GM23338 (cell line): Measurements from ENCODE around the gene FOXE3. TPM values are rescaled to one million over a fixed set of nuclear protein-coding genes. Genes with fewer than 3 reads are reported as not detected.

Source experiments
- ATAC-seq: fragments of 200-7000 bp; cut with Tn5 transposase; 3 replicates; pipeline ENCODE4 v1.9.1; 2020
- DNase-seq: peaks from one replicate; pipeline ENCODE4 v3.0.0-alpha.2; 2015; ENCODE audit warnings: low spot score
- H2AFZ ChIP-seq: fragments of 200-600 bp; sonication (generic); 2 replicates; pipeline ENCODE4 v1.8.0; 2016; ENCODE audit warnings: antibody characterized with exemption, mild to moderate bottlenecking, moderate library complexity
- H3F3A ChIP-seq: fragments of 200-600 bp; sonication (generic); replicated peaks from 2 replicates; pipeline ENCODE4 v1.8.0; 2017; ENCODE audit warnings: antibody characterized with exemption, mixed run types, low read depth
- H3K27ac ChIP-seq: fragments of 200-600 bp; sonication (generic); 2 replicates; pipeline ENCODE4 v1.6.1; 2016; ENCODE audit warnings: low read depth
- H3K27me3 ChIP-seq: fragments of 200-600 bp; sonication (generic); 2 replicates; pipeline ENCODE4 v1.8.0; 2016; ENCODE audit warnings: mild to moderate bottlenecking, mixed run types, moderate library complexity; ENCODE audit not compliant: insufficient read depth
- H3K36me3 ChIP-seq: fragments of 200-600 bp; sonication (generic); 2 replicates; pipeline ENCODE4 v1.8.0; 2016; ENCODE audit warnings: mild to moderate bottlenecking; ENCODE audit not compliant: insufficient read depth
- H3K4me1 ChIP-seq: fragments of 200-600 bp; sonication (generic); 2 replicates; pipeline ENCODE4 v1.8.0; 2016; ENCODE audit warnings: mild to moderate bottlenecking, moderate library complexity; ENCODE audit not compliant: insufficient read depth
- H3K4me2 ChIP-seq: fragments of 200-600 bp; sonication (generic); 2 replicates; pipeline ENCODE4 v1.7.1; 2017; ENCODE audit warnings: mixed run types
- H3K4me3 ChIP-seq: fragments of 200-600 bp; sonication (generic); 2 replicates; pipeline ENCODE4 v1.6.1; 2016; ENCODE audit warnings: mixed run types
- H3K79me2 ChIP-seq: fragments of 200-600 bp; sonication (generic); replicated peaks from 2 replicates; pipeline ENCODE4 v1.8.0; 2017; ENCODE audit warnings: mild to moderate bottlenecking; ENCODE audit not compliant: insufficient read depth
- H3K9me2 ChIP-seq: fragments of 200-600 bp; sonication (generic); 2 replicates; pipeline ENCODE4 v1.8.0; 2017; ENCODE audit not compliant: insufficient read depth
- H4K20me1 ChIP-seq: fragments of 200-600 bp; sonication (generic); replicated peaks from 2 replicates; pipeline ENCODE4 v1.8.0; 2017; ENCODE audit warnings: mild to moderate bottlenecking; ENCODE audit not compliant: insufficient read depth
- H3K27ac Mint-ChIP-seq: 2 replicates; pipeline ENCODE4 v1.8.0; 2020; ENCODE audit warnings: inconsistent platforms, mild to moderate bottlenecking, moderate library complexity, mixed read lengths
- H3K27me3 Mint-ChIP-seq: 3 replicates; pipeline ENCODE4 v1.8.0; 2022; ENCODE audit warnings: low read depth, mild to moderate bottlenecking, moderate library complexity, mixed read lengths, inconsistent platforms; ENCODE audit not compliant: insufficient read depth, poor library complexity
- H3K36me3 Mint-ChIP-seq: 3 replicates; pipeline ENCODE4 v1.8.0; 2021; ENCODE audit warnings: low read depth, mild to moderate bottlenecking, inconsistent platforms, moderate library complexity, mixed read lengths
- H3K4me1 Mint-ChIP-seq: 3 replicates; pipeline ENCODE4 v1.8.0; 2020; ENCODE audit warnings: mild to moderate bottlenecking, inconsistent platforms, mixed read lengths
- H3K4me3 Mint-ChIP-seq: 3 replicates; pipeline ENCODE4 v1.8.0; 2021; ENCODE audit warnings: moderate library complexity, mild to moderate bottlenecking, inconsistent platforms, mixed read lengths
- H3K9me3 Mint-ChIP-seq: 3 replicates; pipeline ENCODE4 v1.8.0; 2020; ENCODE audit warnings: moderate library complexity, mild to moderate bottlenecking, inconsistent platforms, mixed read lengths
- EZH2 ChIP-seq: fragments of 200-600 bp; sonication (generic); IDR thresholded peaks from one replicate; pipeline ENCODE4 v1.8.0; 2017; ENCODE audit warnings: antibody characterized with exemption, mild to moderate bottlenecking, low read depth; ENCODE audit not compliant: unreplicated experiment
- polyA plus RNA-seq: library from polyadenylated mRNA; unstranded; fragments of >200 nt; fragmentation: Nextera tagmentation; extraction: Ambion mirVana; gene quantifications from 2 replicates; pipeline ENCODE4 v1.2.1, GENCODE V29; 2016
- total RNA-seq: library from RNA; depleted of rRNA; stranded (reverse); fragments of >200 nt; shearing (Covaris generic); gene quantifications from 2 replicates; pipeline ENCODE4 v1.2.3, GENCODE V29; 2014
- TF ChIP-seq, protein P1 (sequence below): IDR thresholded peaks from 2 replicates; pipeline ENCODE4 v1.6.1; 2016; ENCODE audit warnings: antibody characterized with exemption
- TF ChIP-seq, protein P2 (sequence below), 2 experiments: fragments of 200-600 bp in 1 of 2; sonication (generic) in 1 of 2; conservative IDR thresholded peaks; 2 replicates each; pipeline versions ENCODE4 v1.5.1 to v1.6.1; 2016 to 2017; ENCODE audit warnings: antibody characterized with exemption in 2 of 2, low read depth in 2 of 2, mild to moderate bottlenecking in 2 of 2, moderate library complexity in 1 of 2

FOXE3 gene
- total and polyA plus RNA-seq, 2 experiments from 2014 or later = not detected

DNA sequence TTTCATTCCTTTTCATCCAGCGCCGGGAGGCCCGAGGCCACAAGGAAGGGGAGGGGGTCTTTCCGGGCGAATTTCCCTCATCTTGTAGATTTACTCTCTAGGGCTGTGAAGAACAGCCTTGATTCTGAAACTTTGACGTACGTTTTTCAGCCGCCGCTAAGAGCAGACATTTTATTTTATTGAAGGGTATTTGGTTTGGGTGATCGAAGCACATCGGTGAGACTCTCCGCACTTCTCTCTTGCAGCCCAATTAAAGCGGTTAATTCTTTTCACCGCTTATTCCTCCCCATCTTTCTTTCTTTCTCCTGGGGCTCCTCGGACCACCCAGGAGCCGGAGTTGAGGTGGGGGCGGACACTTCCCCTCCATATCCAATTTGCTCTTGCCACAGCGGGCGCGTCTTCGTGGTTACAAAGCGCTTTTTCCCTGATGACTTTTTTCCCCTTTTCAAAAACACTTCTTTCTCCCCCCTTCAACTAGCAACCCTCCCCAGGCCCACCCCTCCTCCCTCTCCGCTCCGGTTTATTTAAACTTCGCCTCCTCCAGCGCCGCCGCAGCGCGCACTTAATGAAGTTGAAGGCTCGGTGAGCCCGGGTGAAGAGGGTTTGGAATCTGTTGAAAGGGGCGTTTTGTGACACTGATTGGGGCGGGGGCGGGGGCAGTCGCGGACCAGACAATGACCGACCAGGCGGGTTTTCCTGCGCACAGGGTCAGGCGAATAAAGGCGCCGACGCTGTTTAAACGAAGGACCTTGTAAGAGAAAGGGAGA is 27.6 kb downstream of the FOXE3 start:
- Mint-ChIP-seq H3K36me3 (no peaks in the 10 kb centered on the region), H3K9me3 (no peaks in the 10 kb centered on the region; the same call in 2 of the 3 replicates), H3K4me3 (peak overlapping the region; percentile 58), H3K4me1 (peaks cover 40% of the 10 kb centered on the region), H3K27me3 (peaks cover 2% of the 10 kb centered on the region), H3K27ac (no peak overlapping the region)
- Histone ChIP-seq H3K36me3 (no peaks in the 10 kb centered on the region), H3K79me2 (no peaks in the 10 kb centered on the region), H4K20me1 (peaks cover 33% of the 10 kb centered on the region; the same call in 1 of the 2 replicates), H2AFZ (peak overlapping the region; percentile 6; the same call in 1 of the 2 replicates), H3K4me2 (peak overlapping the region; percentile 76), H3F3A (peaks cover 18% of the 10 kb centered on the region), H3K27ac (no peak overlapping the region), H3K27me3 (peaks cover 100% of the 10 kb centered on the region), H3K4me3 (peak overlapping the region; percentile 53), H3K4me1 (peaks cover 54% of the 10 kb centered on the region), H3K9me2 (no peaks in the 10 kb centered on the region)
- ATAC-seq (peak; percentile 10), DNase-seq (peak; percentile 73)
- TF ChIP-seq EZH2 = peak; percentile 57
- TF ChIP-seq, protein P1, sequence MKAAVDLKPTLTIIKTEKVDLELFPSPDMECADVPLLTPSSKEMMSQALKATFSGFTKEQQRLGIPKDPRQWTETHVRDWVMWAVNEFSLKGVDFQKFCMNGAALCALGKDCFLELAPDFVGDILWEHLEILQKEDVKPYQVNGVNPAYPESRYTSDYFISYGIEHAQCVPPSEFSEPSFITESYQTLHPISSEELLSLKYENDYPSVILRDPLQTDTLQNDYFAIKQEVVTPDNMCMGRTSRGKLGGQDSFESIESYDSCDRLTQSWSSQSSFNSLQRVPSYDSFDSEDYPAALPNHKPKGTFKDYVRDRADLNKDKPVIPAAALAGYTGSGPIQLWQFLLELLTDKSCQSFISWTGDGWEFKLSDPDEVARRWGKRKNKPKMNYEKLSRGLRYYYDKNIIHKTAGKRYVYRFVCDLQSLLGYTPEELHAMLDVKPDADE = no peak

DNA sequence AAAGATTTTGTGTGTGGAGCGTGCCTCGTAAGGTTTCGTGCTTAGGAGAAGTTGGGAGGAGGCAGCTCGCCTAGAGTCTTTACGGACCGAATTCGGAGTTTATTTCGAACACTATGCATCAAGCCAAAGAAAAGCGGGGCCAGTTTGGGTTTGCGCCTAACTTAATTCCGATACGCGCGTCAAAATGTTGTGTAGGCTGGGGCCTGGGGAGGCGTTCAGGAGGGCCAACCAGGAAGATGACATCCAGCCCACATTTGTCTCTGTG is 28.1 kb downstream of the FOXE3 start:
- Histone ChIP-seq H3K79me2 (no peaks in the 10 kb centered on the region), H4K20me1 (peaks cover 33% of the 10 kb centered on the region; the same call in 1 of the 2 replicates), H3K4me2 (peak overlapping the region; percentile 76), H3K27me3 (peaks cover 100% of the 10 kb centered on the region), H3K9me2 (no peaks in the 10 kb centered on the region), H3K4me3 (peak overlapping the region; percentile 53), H3K27ac (no peak overlapping the region), H3F3A (peaks cover 18% of the 10 kb centered on the region), H3K4me1 (peaks cover 54% of the 10 kb centered on the region), H3K36me3 (no peaks in the 10 kb centered on the region), H2AFZ (peak overlapping the region; percentile 6; the same call in 1 of the 2 replicates)
- no peak overlapping the region for H3K27ac Mint-ChIP-seq
- peak overlapping the region; percentile 58 for H3K4me3 Mint-ChIP-seq
- TF ChIP-seq, protein P2, sequence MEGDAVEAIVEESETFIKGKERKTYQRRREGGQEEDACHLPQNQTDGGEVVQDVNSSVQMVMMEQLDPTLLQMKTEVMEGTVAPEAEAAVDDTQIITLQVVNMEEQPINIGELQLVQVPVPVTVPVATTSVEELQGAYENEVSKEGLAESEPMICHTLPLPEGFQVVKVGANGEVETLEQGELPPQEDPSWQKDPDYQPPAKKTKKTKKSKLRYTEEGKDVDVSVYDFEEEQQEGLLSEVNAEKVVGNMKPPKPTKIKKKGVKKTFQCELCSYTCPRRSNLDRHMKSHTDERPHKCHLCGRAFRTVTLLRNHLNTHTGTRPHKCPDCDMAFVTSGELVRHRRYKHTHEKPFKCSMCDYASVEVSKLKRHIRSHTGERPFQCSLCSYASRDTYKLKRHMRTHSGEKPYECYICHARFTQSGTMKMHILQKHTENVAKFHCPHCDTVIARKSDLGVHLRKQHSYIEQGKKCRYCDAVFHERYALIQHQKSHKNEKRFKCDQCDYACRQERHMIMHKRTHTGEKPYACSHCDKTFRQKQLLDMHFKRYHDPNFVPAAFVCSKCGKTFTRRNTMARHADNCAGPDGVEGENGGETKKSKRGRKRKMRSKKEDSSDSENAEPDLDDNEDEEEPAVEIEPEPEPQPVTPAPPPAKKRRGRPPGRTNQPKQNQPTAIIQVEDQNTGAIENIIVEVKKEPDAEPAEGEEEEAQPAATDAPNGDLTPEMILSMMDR (conservative IDR thresholded peaks at IDR 0.05; ENCODE audit: low read depth in 2 of 2) = no peak
- TF ChIP-seq EZH2 = peak; percentile 98
- H3K36me3 Mint-ChIP-seq = no peaks in the 10 kb centered on the region
- no peak for DNase-seq
- H3K27me3 Mint-ChIP-seq = no peaks in the 10 kb centered on the region
- H3K9me3 Mint-ChIP-seq = no peaks in the 10 kb centered on the region; the same call in 2 of the 3 replicates
- H3K4me1 Mint-ChIP-seq = peaks cover 43% of the 10 kb centered on the region
- no peak for ATAC-seq
